ENCODE results near the gene CAMK2B.

DNA sequence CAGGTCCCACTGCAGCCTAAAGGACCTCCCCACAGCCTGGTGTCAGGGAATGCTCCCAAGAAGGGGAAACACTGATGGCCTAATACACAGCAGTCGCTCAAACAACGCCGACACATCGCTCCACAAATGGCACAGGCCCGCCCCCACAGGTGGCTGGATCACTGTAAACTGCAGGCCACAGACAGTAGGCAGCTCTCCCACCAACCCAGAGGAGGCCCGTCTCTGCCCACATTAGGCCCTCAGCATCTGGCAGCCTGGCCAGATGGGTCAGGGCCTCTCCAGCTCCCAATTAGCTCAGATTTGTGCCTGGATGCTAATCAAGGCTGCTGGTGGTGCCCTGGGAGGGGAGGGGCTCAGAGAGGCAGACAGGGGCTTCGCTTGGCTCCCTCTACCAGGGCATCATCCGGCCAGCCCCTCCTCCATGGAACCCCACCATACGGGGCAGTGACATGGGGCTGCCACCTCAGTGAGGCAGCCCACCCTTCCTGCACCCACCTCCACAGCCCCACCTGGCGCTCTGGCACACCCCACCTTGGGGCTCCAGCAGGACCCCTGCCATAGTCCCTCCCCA, 42.7 kb downstream of the CAMK2B start:
- TF ChIP-seq POLR2A (IDR thresholded peaks at IDR 0.05) (no peak), CTCF (IDR thresholded peaks at IDR 0.05) (no peak)

Data from esophagus squamous epithelium (tissue), 4 donors.